K562 (cell line): Measurements from ENCODE around the gene CEP85L. TPM values are rescaled to one million over a fixed set of nuclear protein-coding genes. Genes with fewer than 3 reads are reported as not detected.

Experiments
- ATF1 ChIP-seq, 2 experiments: fragments of 450-650 bp in 1 of 2; IDR thresholded peaks; 2 replicates each; pipeline ENCODE4 v1.6.1; 2016; ENCODE audit warnings: missing compliant biosample characterization in 1 of 2, missing genetic modification characterization in 1 of 2
- DIDO1 ChIP-seq: fragments of 450-650 bp; IDR thresholded peaks from 2 replicates; pipeline ENCODE4 v1.6.1; 2016; ENCODE audit warnings: low read depth, missing biosample characterization, missing genetic modification characterization
- GATAD2B ChIP-seq: fragments of 450-650 bp; IDR thresholded peaks from 2 replicates; pipeline ENCODE4 v1.6.1; 2017; ENCODE audit warnings: mild to moderate bottlenecking, borderline replicate concordance
- GTF2F1 ChIP-seq: IDR thresholded peaks from 2 replicates; pipeline ENCODE4 v1.6.1; 2011; ENCODE audit warnings: low read depth, low read length, improper control_type of control experiment
- LARP7 ChIP-seq: fragments of 450-650 bp; IDR thresholded peaks from 2 replicates; pipeline ENCODE4 v1.6.1; 2016
- MTA2 ChIP-seq: fragments of 450-650 bp; IDR thresholded peaks from 2 replicates; pipeline ENCODE4 v1.6.1; 2016; ENCODE audit warnings: low read depth
- NFIC ChIP-seq: fragments of 450-650 bp; IDR thresholded peaks from 2 replicates; pipeline ENCODE4 v1.6.1; 2017; ENCODE audit warnings: mild to moderate bottlenecking, inconsistent platforms
- NR3C1 ChIP-seq: sonication (generic); formaldehyde crosslinking; IDR thresholded peaks from 2 replicates; pipeline ENCODE4 v1.8.1; 2022; ENCODE audit warnings: missing genetic modification reagents
- PTTG1 ChIP-seq: fragments of 450-650 bp; IDR thresholded peaks from 2 replicates; pipeline ENCODE4 v1.6.1; 2016; ENCODE audit warnings: low read depth, mild to moderate bottlenecking, missing genetic modification characterization, missing compliant biosample characterization
- TAL1 ChIP-seq: fragments of 450-650 bp; IDR thresholded peaks from 2 replicates; pipeline ENCODE4 v1.6.1; 2016; ENCODE audit warnings: mild to moderate bottlenecking
- TBP ChIP-seq: optimal IDR thresholded peaks from 2 replicates; pipeline ENCODE3; 2011; ENCODE audit warnings: low read depth, low read length, improper control_type of control experiment
- ZNF165 ChIP-seq: fragments of 250-450 bp; sonication (Bioruptor Pico); IDR thresholded peaks from 2 replicates; pipeline ENCODE4 v1.4.0; 2020; ENCODE audit warnings: borderline replicate concordance
- ZNF444 ChIP-seq: fragments of 250-450 bp; sonication (Bioruptor Pico); IDR thresholded peaks from 2 replicates; pipeline ENCODE4 v1.4.0; 2020; ENCODE audit warnings: mild to moderate bottlenecking, moderate library complexity
- ZNF75A ChIP-seq: fragments of 450-650 bp; formaldehyde crosslinking; IDR thresholded peaks from 2 replicates; pipeline ENCODE4 v1.4.0; 2020; ENCODE audit warnings: mild to moderate bottlenecking
- polyA plus RNA-seq, 8 experiments: library from polyadenylated mRNA; depleted of rRNA in 4 of 8; stranded (reverse) in 5 of 8; unstranded in 3 of 8; fragments of >200 nt; fragmentation: Nextera tagmentation in 2 of 8; fragmentation: Illumina TruSeq in 1 of 8; extraction: Ambion mirVana in 2 of 8; extraction: Trizol in 1 of 8; gene quantifications; 2 replicates each; pipeline versions ENCODE4 v1.2.1 to v1.2.3, GENCODE V29; 2011 to 2014; ENCODE audit warnings: inconsistent platforms in 1 of 8, missing spikeins in 1 of 8
- total RNA-seq, 7 experiments: library from RNA; depleted of rRNA in 6 of 7; stranded (reverse); fragments of >200 nt in 6 of 7; fragmentation: Illumina TruSeq in 2 of 7; extraction: Trizol in 2 of 7; gene quantifications; 2 replicates each; pipeline versions ENCODE4 v1.2.1 to v1.2.3, GENCODE V29; 2011 to 2021; ENCODE audit warnings: low replicate concordance in 1 of 7
- TF ChIP-seq, protein P1 (sequence below): fragments of 250-450 bp; sonication (Bioruptor Pico); IDR thresholded peaks from 2 replicates; pipeline ENCODE4 v1.4.0; 2020; ENCODE audit warnings: mild to moderate bottlenecking, moderate library complexity, borderline replicate concordance
- TF ChIP-seq, protein P2 (sequence below): fragments of 450-650 bp; IDR thresholded peaks from 2 replicates; pipeline ENCODE4 v1.6.1; 2016; ENCODE audit warnings: mild to moderate bottlenecking, moderate library complexity

Gene CEP85L
- total and polyA plus RNA-seq, 9 of the 15 experiments (the other 6 are each of a cell fraction or from before 2014, with no cell fraction given), result 4.5 to 15.8 (median 8.3) TPM

DNA sequence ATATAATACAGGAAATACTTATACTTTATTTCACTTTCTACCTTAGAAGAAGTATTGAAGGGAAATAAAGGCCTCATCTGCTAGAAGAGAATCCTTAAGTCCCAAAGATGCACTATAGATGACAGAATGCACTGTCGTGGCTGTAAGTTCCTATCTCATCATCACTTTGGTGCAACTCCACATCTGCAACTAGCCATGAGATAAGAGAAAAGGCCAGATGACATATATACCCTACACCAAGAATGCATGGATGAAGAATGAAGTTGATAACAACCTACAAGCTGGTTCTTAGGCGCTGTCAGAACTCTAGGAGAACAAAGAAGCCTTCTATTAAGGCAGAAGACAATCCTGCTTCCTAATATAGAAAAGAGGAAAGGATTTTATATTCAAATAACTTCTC, 114.9 kb downstream of the CEP85L start (continued):
- TF ChIP-seq, protein P1, sequence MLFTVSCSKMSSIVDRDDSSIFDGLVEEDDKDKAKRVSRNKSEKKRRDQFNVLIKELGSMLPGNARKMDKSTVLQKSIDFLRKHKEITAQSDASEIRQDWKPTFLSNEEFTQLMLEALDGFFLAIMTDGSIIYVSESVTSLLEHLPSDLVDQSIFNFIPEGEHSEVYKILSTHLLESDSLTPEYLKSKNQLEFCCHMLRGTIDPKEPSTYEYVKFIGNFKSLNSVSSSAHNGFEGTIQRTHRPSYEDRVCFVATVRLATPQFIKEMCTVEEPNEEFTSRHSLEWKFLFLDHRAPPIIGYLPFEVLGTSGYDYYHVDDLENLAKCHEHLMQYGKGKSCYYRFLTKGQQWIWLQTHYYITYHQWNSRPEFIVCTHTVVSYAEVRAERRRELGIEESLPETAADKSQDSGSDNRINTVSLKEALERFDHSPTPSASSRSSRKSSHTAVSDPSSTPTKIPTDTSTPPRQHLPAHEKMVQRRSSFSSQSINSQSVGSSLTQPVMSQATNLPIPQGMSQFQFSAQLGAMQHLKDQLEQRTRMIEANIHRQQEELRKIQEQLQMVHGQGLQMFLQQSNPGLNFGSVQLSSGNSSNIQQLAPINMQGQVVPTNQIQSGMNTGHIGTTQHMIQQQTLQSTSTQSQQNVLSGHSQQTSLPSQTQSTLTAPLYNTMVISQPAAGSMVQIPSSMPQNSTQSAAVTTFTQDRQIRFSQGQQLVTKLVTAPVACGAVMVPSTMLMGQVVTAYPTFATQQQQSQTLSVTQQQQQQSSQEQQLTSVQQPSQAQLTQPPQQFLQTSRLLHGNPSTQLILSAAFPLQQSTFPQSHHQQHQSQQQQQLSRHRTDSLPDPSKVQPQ (CRISPR knock-in tag), result no peak
- TF ChIP-seq, protein P2, sequence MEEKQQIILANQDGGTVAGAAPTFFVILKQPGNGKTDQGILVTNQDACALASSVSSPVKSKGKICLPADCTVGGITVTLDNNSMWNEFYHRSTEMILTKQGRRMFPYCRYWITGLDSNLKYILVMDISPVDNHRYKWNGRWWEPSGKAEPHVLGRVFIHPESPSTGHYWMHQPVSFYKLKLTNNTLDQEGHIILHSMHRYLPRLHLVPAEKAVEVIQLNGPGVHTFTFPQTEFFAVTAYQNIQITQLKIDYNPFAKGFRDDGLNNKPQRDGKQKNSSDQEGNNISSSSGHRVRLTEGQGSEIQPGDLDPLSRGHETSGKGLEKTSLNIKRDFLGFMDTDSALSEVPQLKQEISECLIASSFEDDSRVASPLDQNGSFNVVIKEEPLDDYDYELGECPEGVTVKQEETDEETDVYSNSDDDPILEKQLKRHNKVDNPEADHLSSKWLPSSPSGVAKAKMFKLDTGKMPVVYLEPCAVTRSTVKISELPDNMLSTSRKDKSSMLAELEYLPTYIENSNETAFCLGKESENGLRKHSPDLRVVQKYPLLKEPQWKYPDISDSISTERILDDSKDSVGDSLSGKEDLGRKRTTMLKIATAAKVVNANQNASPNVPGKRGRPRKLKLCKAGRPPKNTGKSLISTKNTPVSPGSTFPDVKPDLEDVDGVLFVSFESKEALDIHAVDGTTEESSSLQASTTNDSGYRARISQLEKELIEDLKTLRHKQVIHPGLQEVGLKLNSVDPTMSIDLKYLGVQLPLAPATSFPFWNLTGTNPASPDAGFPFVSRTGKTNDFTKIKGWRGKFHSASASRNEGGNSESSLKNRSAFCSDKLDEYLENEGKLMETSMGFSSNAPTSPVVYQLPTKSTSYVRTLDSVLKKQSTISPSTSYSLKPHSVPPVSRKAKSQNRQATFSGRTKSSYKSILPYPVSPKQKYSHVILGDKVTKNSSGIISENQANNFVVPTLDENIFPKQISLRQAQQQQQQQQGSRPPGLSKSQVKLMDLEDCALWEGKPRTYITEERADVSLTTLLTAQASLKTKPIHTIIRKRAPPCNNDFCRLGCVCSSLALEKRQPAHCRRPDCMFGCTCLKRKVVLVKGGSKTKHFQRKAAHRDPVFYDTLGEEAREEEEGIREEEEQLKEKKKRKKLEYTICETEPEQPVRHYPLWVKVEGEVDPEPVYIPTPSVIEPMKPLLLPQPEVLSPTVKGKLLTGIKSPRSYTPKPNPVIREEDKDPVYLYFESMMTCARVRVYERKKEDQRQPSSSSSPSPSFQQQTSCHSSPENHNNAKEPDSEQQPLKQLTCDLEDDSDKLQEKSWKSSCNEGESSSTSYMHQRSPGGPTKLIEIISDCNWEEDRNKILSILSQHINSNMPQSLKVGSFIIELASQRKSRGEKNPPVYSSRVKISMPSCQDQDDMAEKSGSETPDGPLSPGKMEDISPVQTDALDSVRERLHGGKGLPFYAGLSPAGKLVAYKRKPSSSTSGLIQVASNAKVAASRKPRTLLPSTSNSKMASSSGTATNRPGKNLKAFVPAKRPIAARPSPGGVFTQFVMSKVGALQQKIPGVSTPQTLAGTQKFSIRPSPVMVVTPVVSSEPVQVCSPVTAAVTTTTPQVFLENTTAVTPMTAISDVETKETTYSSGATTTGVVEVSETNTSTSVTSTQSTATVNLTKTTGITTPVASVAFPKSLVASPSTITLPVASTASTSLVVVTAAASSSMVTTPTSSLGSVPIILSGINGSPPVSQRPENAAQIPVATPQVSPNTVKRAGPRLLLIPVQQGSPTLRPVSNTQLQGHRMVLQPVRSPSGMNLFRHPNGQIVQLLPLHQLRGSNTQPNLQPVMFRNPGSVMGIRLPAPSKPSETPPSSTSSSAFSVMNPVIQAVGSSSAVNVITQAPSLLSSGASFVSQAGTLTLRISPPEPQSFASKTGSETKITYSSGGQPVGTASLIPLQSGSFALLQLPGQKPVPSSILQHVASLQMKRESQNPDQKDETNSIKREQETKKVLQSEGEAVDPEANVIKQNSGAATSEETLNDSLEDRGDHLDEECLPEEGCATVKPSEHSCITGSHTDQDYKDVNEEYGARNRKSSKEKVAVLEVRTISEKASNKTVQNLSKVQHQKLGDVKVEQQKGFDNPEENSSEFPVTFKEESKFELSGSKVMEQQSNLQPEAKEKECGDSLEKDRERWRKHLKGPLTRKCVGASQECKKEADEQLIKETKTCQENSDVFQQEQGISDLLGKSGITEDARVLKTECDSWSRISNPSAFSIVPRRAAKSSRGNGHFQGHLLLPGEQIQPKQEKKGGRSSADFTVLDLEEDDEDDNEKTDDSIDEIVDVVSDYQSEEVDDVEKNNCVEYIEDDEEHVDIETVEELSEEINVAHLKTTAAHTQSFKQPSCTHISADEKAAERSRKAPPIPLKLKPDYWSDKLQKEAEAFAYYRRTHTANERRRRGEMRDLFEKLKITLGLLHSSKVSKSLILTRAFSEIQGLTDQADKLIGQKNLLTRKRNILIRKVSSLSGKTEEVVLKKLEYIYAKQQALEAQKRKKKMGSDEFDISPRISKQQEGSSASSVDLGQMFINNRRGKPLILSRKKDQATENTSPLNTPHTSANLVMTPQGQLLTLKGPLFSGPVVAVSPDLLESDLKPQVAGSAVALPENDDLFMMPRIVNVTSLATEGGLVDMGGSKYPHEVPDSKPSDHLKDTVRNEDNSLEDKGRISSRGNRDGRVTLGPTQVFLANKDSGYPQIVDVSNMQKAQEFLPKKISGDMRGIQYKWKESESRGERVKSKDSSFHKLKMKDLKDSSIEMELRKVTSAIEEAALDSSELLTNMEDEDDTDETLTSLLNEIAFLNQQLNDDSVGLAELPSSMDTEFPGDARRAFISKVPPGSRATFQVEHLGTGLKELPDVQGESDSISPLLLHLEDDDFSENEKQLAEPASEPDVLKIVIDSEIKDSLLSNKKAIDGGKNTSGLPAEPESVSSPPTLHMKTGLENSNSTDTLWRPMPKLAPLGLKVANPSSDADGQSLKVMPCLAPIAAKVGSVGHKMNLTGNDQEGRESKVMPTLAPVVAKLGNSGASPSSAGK, result no peak
- TF ChIP-seq ZNF444 (CRISPR knock-in tag) (no peak), GTF2F1 (no peak), ZNF165 (CRISPR knock-in tag) (no peak), ZNF75A (CRISPR knock-in tag) (no peak), NFIC (no peak), PTTG1 (no peak), GATAD2B (no peak), MTA2 (peak; percentile 49; the same call in 1 of the 2 replicates), LARP7 (no peak), DIDO1 (tag) (no peak), TAL1 (peak; percentile 55), ATF1 (CRISPR knock-in tag; IDR thresholded peaks at IDR 0.05) (no peak), ATF1 (tag; IDR thresholded peaks at IDR 0.05) (no peak), TBP (no peak), NR3C1 (CRISPR knock-in tag) (no peak)
